HG03064 (cell line): ENCODE results near the gene CDH13.

ENCODE experiments used
- ATAC-seq: cut with Tn5 transposase; IDR thresholded peaks from one replicate; pipeline ENCODE4 v1.9.1; 2021; ENCODE audit warnings: low read depth; ENCODE audit not compliant: unreplicated experiment

CDH13 gene

GRCh38 chr16:82830944-82831343 is 204.2 kb downstream of the CDH13 start:
- ATAC-seq = no peak

DNA sequence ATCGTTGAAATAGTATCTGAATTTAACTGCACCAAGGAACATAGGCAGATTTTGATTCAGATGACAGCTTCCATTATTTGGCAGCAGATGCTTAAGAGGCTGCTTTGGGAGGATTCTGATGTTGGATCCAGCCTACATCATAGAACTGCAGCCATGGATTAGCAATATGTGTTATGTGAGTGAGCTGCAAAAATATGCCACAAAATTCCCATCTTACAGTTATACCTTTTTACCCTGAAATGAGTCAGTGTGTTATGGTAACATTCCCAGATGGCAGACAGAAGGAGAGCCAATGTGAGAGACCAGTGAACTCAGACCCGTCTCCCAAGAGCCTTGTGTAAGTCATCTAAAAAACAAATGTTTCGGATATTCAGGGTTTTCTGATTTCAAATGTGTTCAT is 206.1 kb downstream of the CDH13 start:
- no peak for ATAC-seq

DNA sequence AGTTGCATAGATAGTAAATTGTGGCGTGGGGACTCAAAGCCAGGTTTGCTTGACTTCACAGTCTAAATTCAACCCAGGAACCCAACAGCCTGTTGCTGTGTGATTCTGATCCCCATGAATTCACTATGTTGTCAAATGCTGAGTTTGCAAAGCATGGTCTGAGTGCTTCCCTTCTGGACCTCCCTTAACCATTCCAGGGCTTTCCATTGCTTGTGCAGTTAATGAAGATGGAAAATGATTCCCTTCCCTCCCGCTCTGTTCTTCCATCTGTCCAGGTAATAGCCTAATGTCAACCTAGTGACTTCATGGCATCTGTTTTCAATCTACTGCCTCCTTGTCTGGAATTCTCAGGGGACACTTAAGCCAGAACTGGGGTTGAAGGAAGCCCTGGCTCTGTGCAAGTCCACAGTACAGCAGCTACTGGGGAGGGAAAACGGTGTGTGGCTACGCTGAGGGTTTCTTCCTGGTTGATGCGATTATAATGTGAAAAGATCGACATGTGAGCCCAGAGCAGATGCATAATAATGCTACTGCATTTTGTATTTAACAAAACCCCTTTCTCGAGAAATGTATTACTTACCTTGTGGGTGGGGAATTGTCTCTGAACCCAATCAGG is 206.7 kb downstream of the CDH13 start:
- no peak for ATAC-seq

GRCh38 chr16:82834151-82834815 is 207.5 kb downstream of the CDH13 start:
- ATAC-seq = no peak

GRCh38 chr16:82835487-82836155 is 208.9 kb downstream of the CDH13 start:
- no peak for ATAC-seq

- ATAC-seq = no peak
Measured at GRCh38 chr16:82841108-82841507, 214.3 kb downstream of the CDH13 start.

- ATAC-seq = no peak
Measured at GRCh38 chr16:82843606-82844271, 217.0 kb downstream of the CDH13 start.

DNA sequence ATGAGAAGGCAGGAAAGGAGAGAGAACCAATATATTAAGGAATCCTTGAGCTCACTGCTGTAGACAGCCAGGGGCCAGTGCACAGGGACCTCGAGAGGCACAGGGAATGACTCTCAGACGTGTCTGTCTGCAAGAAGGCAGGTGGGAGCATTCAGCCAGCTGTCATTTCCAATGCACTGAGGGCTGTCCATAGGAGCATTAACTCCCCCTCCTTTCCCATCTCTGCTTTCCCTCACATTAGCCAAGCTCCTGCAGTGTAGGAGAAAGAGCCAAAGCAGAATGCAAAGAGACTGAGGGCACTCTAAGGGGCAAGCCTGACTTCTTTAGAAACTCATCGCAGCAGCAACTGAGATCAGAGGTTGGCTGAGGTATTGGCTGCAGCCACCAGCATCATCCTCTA is 218.3 kb downstream of the CDH13 start:
- ATAC-seq = no peak

- ATAC-seq = no peak
Measured at GRCh38 chr16:82846806-82847205, 220.0 kb downstream of the CDH13 start.

DNA sequence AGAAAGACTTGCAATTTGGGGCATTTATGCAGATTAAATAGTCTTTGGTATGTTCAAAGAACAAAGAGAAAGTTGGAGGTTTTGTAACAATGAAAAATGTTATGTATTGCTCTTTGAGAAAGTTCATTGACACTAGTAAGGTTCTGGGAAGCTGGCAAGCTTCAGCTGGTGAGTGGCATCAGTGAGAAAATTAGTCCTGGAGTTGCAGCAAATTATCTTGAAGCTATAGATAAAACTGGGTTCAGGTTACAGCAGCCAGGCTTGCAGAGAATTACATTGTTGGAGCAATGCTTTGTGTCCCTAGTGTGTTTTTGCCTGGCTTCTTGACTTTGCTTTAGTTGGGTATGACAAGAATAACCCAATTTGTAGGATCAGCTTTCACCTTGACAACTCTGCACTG is 221.2 kb downstream of the CDH13 start:
- no peak for ATAC-seq

DNA sequence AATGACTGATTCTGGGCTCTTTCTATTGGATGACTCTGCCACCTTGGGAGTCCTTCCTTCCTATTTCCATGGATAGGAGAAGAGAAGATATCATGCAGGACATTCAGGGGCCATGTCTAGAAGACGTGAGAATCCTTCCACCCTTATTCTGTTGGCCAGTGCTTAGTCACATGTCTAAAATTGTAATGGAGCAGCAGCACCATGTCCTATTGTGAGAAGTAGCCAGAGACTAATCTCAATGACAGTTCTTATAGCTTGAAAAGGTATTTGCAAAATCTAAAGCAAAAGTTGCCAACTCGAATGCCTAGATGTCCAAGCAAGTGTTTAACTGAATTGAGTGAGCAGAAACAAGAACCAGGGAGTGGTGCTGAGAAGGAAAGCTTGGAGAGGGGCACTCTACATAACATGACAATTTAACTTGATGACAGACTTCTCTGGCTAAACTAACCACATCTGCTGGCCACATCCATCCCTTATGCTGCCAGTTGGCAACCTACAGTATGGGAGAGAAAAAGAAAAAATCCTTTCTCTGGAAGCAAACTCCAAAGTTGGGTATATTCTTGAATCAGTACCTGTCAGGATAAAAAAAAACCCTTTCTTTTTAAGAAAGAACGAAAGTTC is 225.7 kb downstream of the CDH13 start:
- ATAC-seq = no peak

GRCh38 chr16:82855471-82855870 is 228.7 kb downstream of the CDH13 start:
- ATAC-seq = no peak

DNA sequence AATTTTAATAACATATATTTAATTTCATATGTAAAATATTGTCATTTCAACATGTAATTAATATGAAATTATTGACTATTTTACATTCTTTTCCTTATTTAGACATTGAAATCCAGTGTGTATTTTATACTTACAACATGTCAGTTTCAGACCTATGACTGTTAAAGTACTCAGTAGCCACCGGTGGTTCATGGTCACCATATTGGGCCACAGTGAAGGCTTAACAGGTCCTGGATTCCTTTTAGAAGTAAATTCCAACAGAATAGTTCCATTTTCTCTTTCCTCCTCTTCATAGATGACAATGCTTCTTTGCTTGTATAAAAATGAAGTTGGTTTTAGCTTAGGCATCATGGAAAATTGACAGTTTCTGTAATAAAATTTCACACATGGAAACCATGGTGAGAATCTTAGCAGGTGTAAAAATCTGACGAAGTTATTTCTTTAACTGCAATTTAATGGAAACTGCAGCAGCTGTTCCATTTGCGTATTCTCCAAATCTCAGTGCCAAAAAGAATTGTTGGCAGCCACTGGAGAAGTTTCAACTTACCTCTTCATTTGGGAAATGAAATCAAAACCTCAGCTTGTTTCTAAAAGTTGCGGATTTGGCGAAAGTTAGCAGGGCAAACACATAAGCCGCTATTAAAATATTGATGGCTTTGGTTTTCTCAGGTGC is 231.1 kb downstream of the CDH13 start:
- ATAC-seq = no peak

- no peak for ATAC-seq
Measured at GRCh38 chr16:82859662-82860061, 232.9 kb downstream of the CDH13 start.

DNA sequence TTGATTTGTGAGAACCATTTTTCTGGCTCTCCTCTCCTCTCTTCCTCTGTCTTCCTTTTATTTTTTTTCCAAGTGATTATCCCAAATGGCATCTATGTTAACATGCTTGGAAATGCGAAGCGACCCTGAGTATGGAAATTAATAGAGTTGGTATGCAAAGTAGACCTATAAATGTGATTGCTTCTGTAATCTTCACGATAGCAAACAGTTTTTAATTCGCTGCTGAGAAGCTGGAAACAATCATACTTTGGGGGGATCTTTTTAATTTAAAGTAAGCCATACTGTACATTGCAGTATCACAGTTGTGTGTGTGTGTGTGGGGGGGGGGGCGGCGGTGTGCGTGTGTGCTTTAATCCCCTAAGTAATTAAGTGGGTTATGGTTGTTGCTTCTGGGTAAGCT is 233.3 kb downstream of the CDH13 start:
- no peak for ATAC-seq

GRCh38 chr16:82862057-82862456 is 235.3 kb downstream of the CDH13 start:
- ATAC-seq = no peak

GRCh38 chr16:82864332-82865040 is 237.7 kb downstream of the CDH13 start:
- no peak for ATAC-seq

- no peak for ATAC-seq
Measured at GRCh38 chr16:82865412-82865811, 238.6 kb downstream of the CDH13 start.

- ATAC-seq = no peak
Measured at GRCh38 chr16:82867485-82867884, 240.7 kb downstream of the CDH13 start.

GRCh38 chr16:82874271-82874670 is 247.5 kb downstream of the CDH13 start:
- ATAC-seq = no peak
